ENCODE measurements around the gene GAA.

DNA sequence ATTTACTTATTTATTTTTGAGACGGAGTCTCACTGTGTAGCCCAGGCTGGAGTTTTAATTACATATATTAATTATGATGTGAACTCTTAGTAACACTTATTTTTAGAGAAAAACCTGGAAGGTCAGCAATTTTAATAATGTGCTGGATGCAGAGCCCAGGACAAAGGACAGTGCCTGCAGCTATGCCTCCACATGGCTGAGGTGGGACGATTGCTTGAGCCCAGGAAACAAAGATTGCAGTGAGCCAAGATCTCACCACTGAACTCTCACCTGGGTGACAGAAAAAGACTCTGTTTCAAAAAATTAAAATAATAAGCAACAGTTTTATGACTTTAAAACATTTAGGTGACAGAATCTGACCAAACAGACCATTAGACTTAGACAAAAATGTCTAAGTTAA lies 57.5 kb downstream of the GAA start:
- TF ChIP-seq POLR2AphosphoS5 (IDR thresholded peaks at IDR 0.05; ENCODE audit: borderline replicate concordance, low read depth, low read length) (no peak), EZH2 (IDR thresholded peaks at IDR 0.05) (no peak)
